ACC112 (cell line): ENCODE measurements around the gene EPRS1.
"Not testable (repeated sequence)": the region's sequence is repeated elsewhere in the genome, so short reads cannot be mapped to it uniquely, and the experiment has no call there.

Experiments
- H2AFZ ChIP-seq: fragments of 200-600 bp; sonication (generic); one replicate; pipeline ENCODE4 v1.6.0; 2017; ENCODE audit warnings: antibody characterized with exemption, low read length; ENCODE audit not compliant: unreplicated experiment
- H3K27ac ChIP-seq: fragments of 200-600 bp; sonication (generic); 2 replicates; pipeline ENCODE4 v1.5.1; 2014; ENCODE audit warnings: low read depth, mild to moderate bottlenecking, antibody characterized with exemption, low read length, moderate library complexity
- H3K27me3 ChIP-seq: fragments of 200-600 bp; sonication (generic); 2 replicates; pipeline ENCODE4 v1.6.1; 2014; ENCODE audit warnings: mild to moderate bottlenecking, antibody characterized with exemption, low read length, moderate library complexity, mixed read lengths; ENCODE audit not compliant: insufficient read depth
- H3K36me3 ChIP-seq: fragments of 200-600 bp; sonication (generic); 2 replicates; pipeline ENCODE4 v1.6.1; 2016; ENCODE audit warnings: mild to moderate bottlenecking, antibody characterized with exemption, low read length, moderate library complexity, mixed read lengths; ENCODE audit not compliant: insufficient read depth
- H3K4me1 ChIP-seq: fragments of 200-600 bp; sonication (generic); one replicate; pipeline ENCODE4 v1.6.1; 2016; ENCODE audit warnings: low read length, mixed read lengths; ENCODE audit not compliant: insufficient read depth, unreplicated experiment, control insufficient read depth
- H3K4me3 ChIP-seq: fragments of 200-600 bp; sonication (generic); 2 replicates; pipeline ENCODE4 v1.5.1; 2014; ENCODE audit warnings: mild to moderate bottlenecking, low read depth, low read length
- H3K79me2 ChIP-seq: fragments of 200-600 bp; sonication (generic); one replicate; pipeline ENCODE4 v1.6.0; 2016; ENCODE audit warnings: low read length; ENCODE audit not compliant: control insufficient read depth, unreplicated experiment, insufficient read depth

The EPRS1 gene

GRCh38 chr1:220046052-220046930 is at the start of gene EPRS1:
TSS of gene EPRS1 (minus strand) at chr1:220046505. CDS start at chr1:220046388, 117 bp downstream.
- peaks cover 15% of the 10 kb centered on the region for H3K4me1 ChIP-seq
- H3K79me2 ChIP-seq: peaks cover 48% of the 10 kb centered on the region
- H3K4me3 ChIP-seq: peak within 1 kb of the TSS; percentile 96
- H3K27ac ChIP-seq: peak within 1 kb of the TSS; percentile 60
- no peaks in the 10 kb centered on the region for H3K36me3 ChIP-seq
- H2AFZ ChIP-seq: peak within 1 kb of the TSS; percentile 99
- H3K27me3 ChIP-seq: no peaks in the 10 kb centered on the region

- Histone ChIP-seq H3K27ac (peak within 1 kb of the TSS; percentile 45), H3K4me3 (peak within 1 kb of the TSS; percentile 100), H3K27me3 (no peaks in the 10 kb centered on the region), H2AFZ (peak within 1 kb of the TSS; percentile 100), H3K79me2 (peaks cover 20% of the 10 kb centered on the region), H3K4me1 (peaks cover 13% of the 10 kb centered on the region), H3K36me3 (no peaks in the 10 kb centered on the region)
Measured at GRCh38 chr1:220094016-220094911, 48.0 kb upstream of the EPRS1 start, which contains the start of gene IARS2. TSS of gene IARS2 (plus strand) at chr1:220094132. CDS start at chr1:220094217, 85 bp downstream.

GRCh38 chr1:220093361-220094015 is 47.2 kb upstream of the EPRS1 start:
- no peaks in the 10 kb centered on the region for H3K27me3 ChIP-seq
- H2AFZ ChIP-seq: peak overlapping the region; percentile 81
- no peak overlapping the region for H3K27ac ChIP-seq
- peaks cover 13% of the 10 kb centered on the region for H3K4me1 ChIP-seq
- peak overlapping the region; percentile 27; the same call in 1 of the 2 replicates for H3K4me3 ChIP-seq
- peaks cover 21% of the 10 kb centered on the region for H3K79me2 ChIP-seq
- no peaks in the 10 kb centered on the region for H3K36me3 ChIP-seq

GRCh38 chr1:220092694-220093093 is 46.4 kb upstream of the EPRS1 start:
- Histone ChIP-seq H3K4me3 (no peak overlapping the region), H3K27me3 (no peaks in the 10 kb centered on the region), H3K36me3 (no peaks in the 10 kb centered on the region), H2AFZ (peak overlapping the region; percentile 81), H3K4me1 (peaks cover 13% of the 10 kb centered on the region), H3K79me2 (peaks cover 25% of the 10 kb centered on the region), H3K27ac (no peak overlapping the region)

- H3K36me3 ChIP-seq: no peaks in the 10 kb centered on the region
- no peaks in the 10 kb centered on the region for H3K27me3 ChIP-seq
- H3K4me3 ChIP-seq: peak within 1 kb of the TSS; percentile 91
- peaks cover 19% of the 10 kb centered on the region for H3K79me2 ChIP-seq
- H3K27ac ChIP-seq: no peak within 1 kb of the TSS
- peaks cover 4% of the 10 kb centered on the region for H3K4me1 ChIP-seq
- H2AFZ ChIP-seq: peak within 1 kb of the TSS; percentile 97
Measured at GRCh38 chr1:220089650-220090556, 43.6 kb upstream of the EPRS1 start, which contains the start of gene BPNT1. TSS of gene BPNT1 (minus strand) at chr1:220089788. CDS start at chr1:220079846, 9,942 bp downstream.

- H3K79me2 ChIP-seq: peaks cover 16% of the 10 kb centered on the region
- not testable (repeated sequence) for H2AFZ ChIP-seq, H3K27ac ChIP-seq, H3K27me3 ChIP-seq, H3K4me3 ChIP-seq, H3K36me3 ChIP-seq, H3K4me1 ChIP-seq
Measured at GRCh38 chr1:220086261-220086686, 40.0 kb upstream of the EPRS1 start.

- no peak overlapping the region for H2AFZ ChIP-seq
- H3K27ac ChIP-seq: 0 out of 2 replicates have a peak overlapping the region, but pooled peaks have one; percentile 6
- no peaks in the 10 kb centered on the region for H3K36me3 ChIP-seq
- peaks cover 9% of the 10 kb centered on the region for H3K4me1 ChIP-seq
- H3K79me2 ChIP-seq: peaks cover 16% of the 10 kb centered on the region
- H3K27me3 ChIP-seq: no peaks in the 10 kb centered on the region
- no peak overlapping the region for H3K4me3 ChIP-seq
Measured at GRCh38 chr1:220084460-220084859, 38.2 kb upstream of the EPRS1 start.

- H3K36me3 ChIP-seq: peaks cover under 1% of the 10 kb centered on the region
- H3K27ac ChIP-seq: no peak overlapping the region
- no peaks in the 10 kb centered on the region for H3K27me3 ChIP-seq
- H3K4me1 ChIP-seq: no peaks in the 10 kb centered on the region
- H3K79me2 ChIP-seq: peaks cover 3% of the 10 kb centered on the region
- no peak overlapping the region for H2AFZ ChIP-seq
- no peak overlapping the region for H3K4me3 ChIP-seq
Measured at GRCh38 chr1:220077887-220078286, 31.6 kb upstream of the EPRS1 start.

GRCh38 chr1:220076861-220077762 is 30.8 kb upstream of the EPRS1 start:
- Histone ChIP-seq H3K27me3 (no peaks in the 10 kb centered on the region), H3K27ac (no peak overlapping the region), H3K4me1 (no peaks in the 10 kb centered on the region), H3K79me2 (peaks cover 3% of the 10 kb centered on the region), H2AFZ (no peak overlapping the region), H3K4me3 (no peak overlapping the region), H3K36me3 (peaks cover 7% of the 10 kb centered on the region)
